GM10266 (cell line): ENCODE measurements around the gene PRKG1.
"Not testable (repeated sequence)": the region's sequence is repeated elsewhere in the genome, so short reads cannot be mapped to it uniquely, and the experiment has no call there.

Source experiments
- DNase-seq: peaks from one replicate; pipeline ENCODE4 v3.0.0; 2012; ENCODE audit errors: extremely low spot score
- TF ChIP-seq, protein P1 (sequence below): IDR thresholded peaks from 2 replicates; pipeline ENCODE4 v1.5.1; 2012; ENCODE audit warnings: mild to moderate bottlenecking, low read depth; ENCODE audit not compliant: control insufficient read depth, insufficient read depth; ENCODE audit errors: missing control alignments

Gene PRKG1

DNA sequence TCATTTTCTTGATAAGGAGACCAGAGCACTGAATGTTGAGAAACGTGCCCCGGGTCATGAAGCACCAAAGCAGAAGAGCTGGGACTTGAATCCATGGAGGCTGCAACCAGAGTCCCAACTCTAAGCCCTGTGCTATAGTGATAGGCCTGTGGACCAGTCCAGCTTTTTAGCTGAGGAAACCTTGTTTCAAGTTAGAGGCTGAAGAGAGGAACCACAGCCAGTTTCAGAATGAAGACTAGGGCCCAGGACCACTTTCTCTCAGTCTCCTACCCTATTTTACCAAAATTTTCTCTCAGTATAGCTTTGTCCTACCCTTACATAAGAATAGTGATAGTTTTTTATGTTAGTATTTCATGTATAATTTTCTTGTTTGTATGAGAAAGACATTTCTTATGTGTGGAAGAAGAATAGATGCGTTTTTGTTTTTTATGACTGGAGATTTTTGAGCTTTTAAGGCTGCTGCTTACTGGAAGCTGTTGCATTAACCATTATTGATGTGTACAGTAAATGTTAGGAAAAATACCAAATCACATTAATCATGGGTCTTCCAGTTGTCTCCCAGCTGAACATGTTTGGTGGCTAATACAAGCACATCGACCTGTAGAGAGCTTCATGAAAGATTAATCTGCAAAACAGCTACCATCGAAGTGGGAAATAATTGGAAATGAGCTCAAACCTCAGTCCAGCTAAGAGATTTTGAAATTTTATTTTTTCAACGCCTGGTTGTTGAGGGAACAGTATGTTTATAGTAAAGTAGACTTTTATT, 670.1 kb downstream of the PRKG1 start:
- TF ChIP-seq, protein P1, sequence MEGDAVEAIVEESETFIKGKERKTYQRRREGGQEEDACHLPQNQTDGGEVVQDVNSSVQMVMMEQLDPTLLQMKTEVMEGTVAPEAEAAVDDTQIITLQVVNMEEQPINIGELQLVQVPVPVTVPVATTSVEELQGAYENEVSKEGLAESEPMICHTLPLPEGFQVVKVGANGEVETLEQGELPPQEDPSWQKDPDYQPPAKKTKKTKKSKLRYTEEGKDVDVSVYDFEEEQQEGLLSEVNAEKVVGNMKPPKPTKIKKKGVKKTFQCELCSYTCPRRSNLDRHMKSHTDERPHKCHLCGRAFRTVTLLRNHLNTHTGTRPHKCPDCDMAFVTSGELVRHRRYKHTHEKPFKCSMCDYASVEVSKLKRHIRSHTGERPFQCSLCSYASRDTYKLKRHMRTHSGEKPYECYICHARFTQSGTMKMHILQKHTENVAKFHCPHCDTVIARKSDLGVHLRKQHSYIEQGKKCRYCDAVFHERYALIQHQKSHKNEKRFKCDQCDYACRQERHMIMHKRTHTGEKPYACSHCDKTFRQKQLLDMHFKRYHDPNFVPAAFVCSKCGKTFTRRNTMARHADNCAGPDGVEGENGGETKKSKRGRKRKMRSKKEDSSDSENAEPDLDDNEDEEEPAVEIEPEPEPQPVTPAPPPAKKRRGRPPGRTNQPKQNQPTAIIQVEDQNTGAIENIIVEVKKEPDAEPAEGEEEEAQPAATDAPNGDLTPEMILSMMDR = no peak
- no peak for DNase-seq

DNA sequence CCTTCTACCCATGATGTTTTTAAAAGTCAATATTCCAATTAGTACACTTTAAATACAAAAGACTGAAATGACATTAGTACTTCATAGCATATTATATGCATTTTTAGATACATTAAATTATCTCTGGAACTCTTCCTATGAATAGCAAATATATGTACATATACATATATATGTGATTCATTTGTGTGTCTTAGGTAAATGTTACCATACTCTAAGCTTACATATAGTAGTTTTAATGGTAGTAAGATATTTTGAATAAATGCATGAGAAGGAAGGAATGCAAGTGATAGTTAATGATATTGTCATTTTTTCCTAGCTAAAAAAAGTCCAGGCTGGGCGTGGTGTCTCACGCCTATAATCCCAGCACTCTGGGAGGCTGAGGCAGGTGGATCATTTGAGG, 671.1 kb downstream of the PRKG1 start:
- TF ChIP-seq, protein P1 = no peak
- DNase-seq = no peak

DNA sequence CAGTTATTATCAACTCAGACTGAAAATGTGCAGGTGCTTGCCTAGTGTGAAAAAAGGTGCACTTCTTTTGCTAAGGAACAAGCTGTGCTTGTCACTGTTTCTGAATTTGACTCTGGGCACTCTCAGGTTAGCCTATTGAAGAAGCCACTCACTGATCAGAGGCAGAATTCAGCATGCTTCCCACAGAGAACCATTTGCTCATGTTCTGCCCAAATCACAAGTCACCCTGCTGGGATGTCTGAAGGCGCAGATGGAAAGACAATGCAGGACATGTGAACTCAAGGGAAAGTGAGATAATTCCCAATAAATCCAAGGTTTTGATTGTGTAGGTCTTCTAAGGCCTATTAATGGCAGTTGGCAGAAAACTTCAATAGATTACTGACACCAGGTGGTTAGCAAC, 672.9 kb downstream of the PRKG1 start:
- TF ChIP-seq, protein P1 = no peak
- no peak for DNase-seq

DNA sequence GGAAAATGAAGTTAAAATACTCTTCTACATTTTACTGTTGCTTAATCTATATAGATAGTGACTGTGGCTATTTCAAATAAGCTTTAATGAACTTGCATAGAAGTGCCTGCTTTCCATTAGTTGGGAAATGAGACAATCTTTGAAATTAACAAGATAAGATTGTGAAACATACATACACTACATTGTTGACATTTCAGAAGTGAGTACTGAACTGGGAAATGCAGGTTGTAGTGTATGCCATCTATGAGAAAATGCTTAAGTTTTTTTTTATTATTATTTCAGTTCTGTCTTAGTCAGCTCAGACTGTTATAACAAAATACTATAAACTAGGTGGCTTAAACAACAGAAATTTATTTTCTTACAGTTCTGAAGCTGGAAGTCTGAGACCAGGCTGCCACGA, 674.7 kb downstream of the PRKG1 start:
- no peak for DNase-seq
- TF ChIP-seq, protein P1 = no peak

DNA sequence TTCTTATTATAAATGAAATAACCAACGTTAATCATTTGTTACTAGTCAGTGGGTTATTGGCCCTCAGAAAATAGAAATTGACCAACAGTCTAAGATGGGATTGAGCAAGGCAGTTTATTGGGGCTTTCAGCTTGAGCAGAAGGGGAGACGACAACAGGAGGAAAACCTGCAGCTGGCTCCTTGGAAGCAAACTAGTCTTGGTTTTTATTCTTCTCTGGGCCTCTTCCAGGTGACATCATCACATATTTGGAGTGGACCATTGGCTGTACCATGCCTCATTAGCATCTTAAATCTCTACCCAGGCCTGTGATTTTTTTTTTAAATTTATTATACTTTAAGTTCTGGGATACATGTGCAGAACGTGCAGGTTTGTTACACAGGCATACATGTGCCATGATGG, 684.1 kb downstream of the PRKG1 start:
- DNase-seq = no peak
- TF ChIP-seq, protein P1 = no peak

DNA sequence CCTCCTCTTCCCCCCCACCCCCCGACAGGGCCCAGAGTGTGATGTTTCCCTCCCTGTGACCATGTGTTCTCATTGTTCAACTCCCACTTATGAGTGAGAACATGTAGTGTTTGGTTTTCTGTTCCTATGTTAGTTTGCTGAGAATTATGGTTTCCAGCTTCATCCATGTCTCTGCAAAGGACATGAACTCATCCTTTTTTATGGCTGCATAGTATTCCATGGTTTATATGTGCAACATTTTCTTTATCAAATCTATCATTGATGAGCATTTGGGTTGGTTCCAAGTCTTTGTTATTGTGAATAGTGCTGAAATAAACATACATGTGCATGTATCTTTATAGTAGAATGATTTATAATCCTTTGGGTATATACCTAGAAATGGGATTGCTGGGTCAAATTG, 684.6 kb downstream of the PRKG1 start:
- DNase-seq = not testable (repeated sequence)

DNA sequence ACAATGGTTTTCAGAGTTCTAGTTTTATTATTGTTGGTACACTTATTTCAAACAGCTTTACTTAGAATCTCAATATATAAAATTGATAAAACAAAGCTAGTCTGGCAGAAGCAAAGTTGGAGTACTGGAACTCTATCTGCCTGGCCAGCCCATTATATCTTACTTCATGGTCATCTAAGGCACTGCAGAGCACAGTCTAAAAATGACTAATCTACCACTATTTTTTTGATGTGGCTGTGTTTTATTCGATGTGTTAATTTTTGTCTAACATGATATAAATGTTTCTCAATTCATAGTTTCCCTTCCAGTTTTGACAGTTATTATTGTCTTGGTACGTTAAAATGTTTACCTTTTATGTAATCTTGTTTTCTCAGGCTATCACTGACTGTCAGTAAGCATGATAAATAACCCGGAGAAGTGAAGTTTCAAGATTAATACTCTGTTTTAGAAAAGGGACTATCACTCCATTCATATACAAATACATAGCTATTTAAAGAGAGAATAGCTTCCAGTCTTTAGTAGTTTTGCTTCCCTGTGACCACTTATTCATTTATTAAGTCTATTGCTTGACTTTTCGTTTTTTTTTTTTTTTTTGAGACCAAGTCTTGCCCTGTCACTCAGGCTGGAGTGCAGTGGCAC, 685.7 kb downstream of the PRKG1 start:
- DNase-seq = no peak
- TF ChIP-seq, protein P1 = no peak
